Muscle of leg (tissue), 11 donors: ENCODE results near the gene KRT80. TPM values are rescaled to one million over a fixed set of nuclear protein-coding genes. Genes with fewer than 3 reads are reported as not detected.

Experiments used
- DNase-seq: peaks from one replicate; pipeline ENCODE4 v3.0.0; 2013
- H3K27ac ChIP-seq: one replicate; pipeline ENCODE4 v1.5.1; 2013; ENCODE audit warnings: mild to moderate bottlenecking, low read length, control low read depth
- H3K27me3 ChIP-seq: one replicate; pipeline ENCODE4 v1.6.1; 2013; ENCODE audit warnings: low read length; ENCODE audit not compliant: control insufficient read depth, insufficient read depth
- H3K36me3 ChIP-seq: one replicate; pipeline ENCODE4 v1.6.1; 2013; ENCODE audit warnings: low read length; ENCODE audit not compliant: control insufficient read depth, insufficient read depth
- H3K4me1 ChIP-seq: one replicate; pipeline ENCODE4 v1.6.1; 2013; ENCODE audit warnings: low read length; ENCODE audit not compliant: control insufficient read depth, insufficient read depth
- H3K4me3 ChIP-seq: one replicate; pipeline ENCODE4 v1.5.1; 2013; ENCODE audit warnings: low read length, control low read depth
- H3K9me3 ChIP-seq: replicated peaks from 2 replicates; pipeline ENCODE4 v1.6.1; 2013; ENCODE audit warnings: low read depth, low read length; ENCODE audit not compliant: control insufficient read depth
- WGBS: methylation state at CpG from one replicate; pipeline ENCODE4 v1.1.5; 2013; ENCODE audit warnings: missing lambda C conversion rate; ENCODE audit not compliant: insufficient coverage; 5-methylcytosine and 5-hydroxymethylcytosine counted together
- polyA plus RNA-seq, 8 donors: library from polyadenylated mRNA; unstranded; fragments of 120-200 nt; gene quantifications; one replicate each; pipeline versions ENCODE4 v1.2.1 to v1.2.3, GENCODE V29; 2013; ENCODE audit warnings: inconsistent platforms in 1 of 8, low replicate concordance in 1 of 8; ENCODE audit not compliant: insufficient read length in 8 of 8, insufficient read depth in 1 of 8
- total RNA-seq: library from RNA; stranded (reverse); fragments of 120-200 nt; gene quantifications from one replicate; pipeline ENCODE4 v1.2.4, GENCODE V29; 2013

KRT80 gene
- total and polyA plus RNA-seq, 9 donors, result 0.62 to 5.8 (median 3.6) TPM

DNA sequence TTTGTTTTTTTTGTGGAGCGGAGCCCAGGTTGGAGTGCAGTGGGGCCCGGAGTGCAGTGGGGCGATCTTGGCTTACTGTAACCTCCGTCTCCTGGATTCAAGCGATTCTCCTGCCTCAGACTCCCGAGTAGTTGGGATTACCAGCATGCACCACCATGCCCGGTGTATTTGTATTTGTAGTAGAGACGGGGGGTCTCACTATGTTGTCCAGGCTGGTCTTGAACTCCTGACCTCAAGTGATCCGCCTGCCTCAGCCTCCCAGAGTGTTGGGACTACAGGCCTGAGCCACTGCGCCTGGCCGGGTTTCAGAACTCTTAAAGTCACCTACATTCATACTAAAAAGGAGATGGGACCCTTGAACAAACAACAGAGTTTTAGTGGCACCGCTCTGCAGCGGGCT, 52.7 kb downstream of the KRT80 start:
- no peaks in the 10 kb centered on the region for H3K4me1 ChIP-seq
- H3K9me3 ChIP-seq, result no peaks in the 10 kb centered on the region
- peaks cover 2% of the 10 kb centered on the region for H3K27me3 ChIP-seq
- H3K27ac ChIP-seq, result no peak overlapping the region
- 90% methylated on average over 9 of the region's 13 CpGs for WGBS
- no peak overlapping the region for H3K4me3 ChIP-seq
- no peaks in the 10 kb centered on the region for H3K36me3 ChIP-seq
- DNase-seq, result no peak

- WGBS, result 71% methylated on average over 3 of the region's 5 CpGs
- no peak for DNase-seq
- H3K36me3 ChIP-seq, result no peaks in the 10 kb centered on the region
- peaks cover 8% of the 10 kb centered on the region for H3K4me1 ChIP-seq
- no peak overlapping the region for H3K4me3 ChIP-seq
- no peaks in the 10 kb centered on the region for H3K9me3 ChIP-seq
- no peak overlapping the region for H3K27ac ChIP-seq
- peaks cover 2% of the 10 kb centered on the region for H3K27me3 ChIP-seq
Measured at GRCh38 chr12:52137746-52138145, 54.1 kb downstream of the KRT80 start.

DNA sequence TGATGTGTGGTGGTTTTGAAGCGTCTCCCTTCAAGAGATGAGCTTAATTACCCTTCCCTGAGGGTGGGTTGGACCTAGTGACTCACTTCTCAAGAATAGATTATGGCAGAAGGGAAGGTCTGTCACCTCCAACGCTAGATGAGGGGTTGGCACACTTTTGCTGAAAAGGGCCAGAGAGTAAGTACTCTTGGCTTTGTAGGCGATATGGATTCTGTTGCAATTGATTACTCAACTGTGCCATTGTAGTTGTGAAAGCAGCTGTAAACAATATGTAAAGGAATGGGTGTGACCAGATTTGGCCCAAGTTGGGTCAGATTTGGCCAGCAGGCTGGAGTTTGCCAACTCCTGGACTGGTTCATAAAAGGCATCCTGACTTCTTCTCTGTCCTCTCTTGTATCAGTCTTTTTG, 59.1 kb downstream of the KRT80 start:
- Histone ChIP-seq H3K27me3 (peaks cover 5% of the 10 kb centered on the region), H3K27ac (peak overlapping the region; percentile 51), H3K4me3 (no peak overlapping the region), H3K36me3 (no peaks in the 10 kb centered on the region), H3K4me1 (peaks cover 23% of the 10 kb centered on the region), H3K9me3 (no peaks in the 10 kb centered on the region)
- no peak for DNase-seq
- 67% methylated on average over 2 of the region's 3 CpGs for WGBS

- peaks cover 5% of the 10 kb centered on the region for H3K27me3 ChIP-seq
- H3K9me3 ChIP-seq, result no peaks in the 10 kb centered on the region
- 48% methylated on average over 2 of the region's 5 CpGs for WGBS
- H3K4me1 ChIP-seq, result peaks cover 38% of the 10 kb centered on the region
- DNase-seq, result no peak
- H3K27ac ChIP-seq, result no peak overlapping the region
- no peak overlapping the region for H3K4me3 ChIP-seq
- H3K36me3 ChIP-seq, result no peaks in the 10 kb centered on the region
Measured at GRCh38 chr12:52130711-52131110, 61.1 kb downstream of the KRT80 start.

DNA sequence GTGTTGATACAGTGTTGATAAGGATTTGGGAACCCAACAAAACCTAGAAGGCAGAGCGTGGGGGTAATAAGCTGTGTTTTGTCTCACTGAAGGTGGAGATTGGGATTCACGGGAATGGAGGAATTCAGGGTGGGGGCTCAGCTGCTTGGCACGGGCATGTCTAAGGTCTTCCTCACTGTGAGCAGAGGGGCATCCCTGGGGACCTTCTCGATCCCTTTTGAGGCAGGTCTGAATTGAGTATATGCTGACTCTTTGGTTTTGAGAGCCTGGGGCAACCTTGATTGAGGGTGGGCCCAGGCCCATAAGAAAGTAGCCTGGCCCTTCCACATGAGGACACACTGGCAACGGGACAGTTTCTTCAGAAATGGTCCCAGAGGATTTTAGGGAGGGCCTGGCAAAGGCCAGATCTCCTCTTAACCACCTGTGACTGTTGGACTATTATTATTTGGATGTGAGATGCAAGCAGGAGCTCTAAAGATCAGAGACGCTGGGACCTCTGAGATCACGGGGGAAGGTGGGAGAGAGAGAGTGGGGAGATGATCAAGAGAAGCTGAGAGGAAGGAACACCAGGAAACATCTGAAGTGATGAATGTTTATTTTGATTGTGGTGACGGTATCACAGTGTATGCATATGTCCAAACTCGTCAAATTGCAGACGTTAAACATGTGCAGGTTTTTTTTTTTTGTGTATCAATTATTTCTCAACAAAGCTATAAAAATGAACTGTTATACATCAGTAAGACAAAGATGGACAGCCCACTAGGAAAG, 63.9 kb downstream of the KRT80 start:
- Histone ChIP-seq H3K4me1 (peaks cover 34% of the 10 kb centered on the region), H3K4me3 (no peak overlapping the region), H3K36me3 (no peaks in the 10 kb centered on the region), H3K27ac (no peak overlapping the region), H3K9me3 (no peaks in the 10 kb centered on the region), H3K27me3 (peaks cover 7% of the 10 kb centered on the region)
- WGBS, result 52% methylated on average over 6 of the region's 10 CpGs
- no peak for DNase-seq

GRCh38 chr12:52126605-52127578, 64.9 kb downstream of the KRT80 start:
- Histone ChIP-seq H3K27ac (peak overlapping the region; percentile 82), H3K36me3 (no peaks in the 10 kb centered on the region), H3K4me1 (peaks cover 26% of the 10 kb centered on the region), H3K9me3 (no peaks in the 10 kb centered on the region), H3K27me3 (peaks cover 6% of the 10 kb centered on the region), H3K4me3 (no peak overlapping the region)
- 53% methylated on average over 13 of the region's 21 CpGs for WGBS
- DNase-seq, result peak; percentile 46

GRCh38 chr12:52126050-52126604, 65.7 kb downstream of the KRT80 start:
- peaks cover 27% of the 10 kb centered on the region for H3K4me1 ChIP-seq
- peaks cover 6% of the 10 kb centered on the region for H3K27me3 ChIP-seq
- DNase-seq, result no peak
- H3K9me3 ChIP-seq, result no peaks in the 10 kb centered on the region
- H3K27ac ChIP-seq, result peak overlapping the region; percentile 82
- H3K36me3 ChIP-seq, result no peaks in the 10 kb centered on the region
- WGBS, result no CpG with 5 or more reads among the region's 2 CpGs
- H3K4me3 ChIP-seq, result no peak overlapping the region

GRCh38 chr12:52125476-52125900, 66.3 kb downstream of the KRT80 start:
- peaks cover 7% of the 10 kb centered on the region for H3K27me3 ChIP-seq
- DNase-seq, result no peak
- peaks cover 24% of the 10 kb centered on the region for H3K4me1 ChIP-seq
- no peak overlapping the region for H3K27ac ChIP-seq
- no peak overlapping the region for H3K4me3 ChIP-seq
- no peaks in the 10 kb centered on the region for H3K36me3 ChIP-seq
- 68% methylated on average over 5 of the region's 6 CpGs for WGBS
- no peaks in the 10 kb centered on the region for H3K9me3 ChIP-seq

DNA sequence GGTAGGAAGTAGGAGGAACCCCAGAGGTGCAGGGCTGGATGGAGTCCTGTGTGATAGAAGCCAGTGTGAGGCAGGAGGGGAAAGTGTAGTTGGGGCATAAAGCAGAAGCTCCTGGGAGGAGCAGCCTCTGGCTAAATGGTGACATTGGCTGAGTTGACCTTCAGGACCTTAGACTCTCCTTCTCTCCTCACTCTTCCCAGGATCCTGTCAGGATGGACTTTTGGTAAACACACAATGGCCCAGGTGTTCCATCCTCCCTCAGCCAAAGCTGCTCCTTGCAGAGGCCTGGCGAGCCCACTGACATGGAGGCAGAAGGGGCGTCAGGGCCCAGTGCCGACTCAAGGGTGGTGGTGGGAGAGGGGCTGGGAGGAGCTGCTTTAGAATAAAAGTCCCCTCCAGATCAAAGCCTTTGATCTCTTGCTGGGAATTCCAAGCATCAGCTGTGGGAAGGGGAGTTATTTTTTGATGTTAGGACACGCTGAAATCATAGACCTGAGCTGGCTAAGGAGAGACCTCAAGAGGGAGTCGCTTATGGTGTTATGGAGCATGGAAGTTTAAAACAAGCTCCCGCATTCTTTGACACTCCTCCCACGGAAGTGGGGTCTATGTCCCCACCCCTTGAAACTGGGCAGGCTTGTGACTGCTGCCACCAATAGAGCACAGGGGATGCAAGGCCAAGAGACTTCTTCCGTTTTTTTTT, 68.2 kb downstream of the KRT80 start:
- Histone ChIP-seq H3K27ac (no peak overlapping the region), H3K27me3 (peaks cover 16% of the 10 kb centered on the region), H3K9me3 (no peaks in the 10 kb centered on the region), H3K4me3 (no peak overlapping the region), H3K4me1 (peaks cover 24% of the 10 kb centered on the region), H3K36me3 (no peaks in the 10 kb centered on the region)
- no peak for DNase-seq
- WGBS, result 56% methylated on average over 4 of the region's 8 CpGs
